Measurements from ENCODE around the gene C12orf43. TPM values are rescaled to one million over a fixed set of nuclear protein-coding genes. Genes with fewer than 3 reads are reported as not detected.

Gene C12orf43
- total and polyA plus RNA-seq, 2 donors: 13.1 to 16.4 TPM

DNA sequence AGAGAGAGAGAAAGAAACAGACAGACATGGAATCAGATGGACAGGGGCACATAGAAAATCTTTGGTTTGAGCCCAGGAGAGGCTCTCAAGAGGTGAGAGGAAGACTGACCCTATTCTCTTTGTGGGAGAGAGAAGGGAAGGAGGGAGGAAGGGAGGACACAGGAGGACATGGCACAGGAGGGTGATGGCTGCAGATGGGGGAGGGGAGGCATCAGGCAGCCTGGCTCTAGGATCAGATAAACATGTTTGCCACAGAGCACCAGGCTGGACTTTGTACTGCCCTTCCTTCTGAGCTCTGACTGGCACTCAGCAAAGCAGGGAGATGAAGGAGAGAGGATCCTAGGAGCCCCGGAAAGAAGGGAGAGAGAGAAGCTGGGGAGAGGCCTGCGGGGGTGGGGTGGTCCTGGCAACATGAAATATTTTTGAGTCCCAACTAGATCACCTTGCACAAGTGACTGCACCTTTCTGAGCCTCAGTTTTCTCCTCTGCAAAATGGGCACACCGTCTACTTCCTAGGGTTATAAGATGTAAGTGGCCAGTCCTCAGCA is 31.9 kb downstream of the C12orf43 start:
- H3K4me3 ChIP-seq (ENCODE audit: low read depth, low read length): no peak overlapping the region
- DNase-seq (ENCODE audit: extremely low spot score): no peak
- 78% methylated on average over 3 of the region's 3 CpGs for WGBS
- no peaks in the 10 kb centered on the region for H3K36me3 ChIP-seq (ENCODE audit: insufficient read depth)
- no peak overlapping the region for H3K27ac ChIP-seq (ENCODE audit: low read depth)
- no peaks in the 10 kb centered on the region for H3K4me1 ChIP-seq (ENCODE audit: insufficient read depth)

DNA sequence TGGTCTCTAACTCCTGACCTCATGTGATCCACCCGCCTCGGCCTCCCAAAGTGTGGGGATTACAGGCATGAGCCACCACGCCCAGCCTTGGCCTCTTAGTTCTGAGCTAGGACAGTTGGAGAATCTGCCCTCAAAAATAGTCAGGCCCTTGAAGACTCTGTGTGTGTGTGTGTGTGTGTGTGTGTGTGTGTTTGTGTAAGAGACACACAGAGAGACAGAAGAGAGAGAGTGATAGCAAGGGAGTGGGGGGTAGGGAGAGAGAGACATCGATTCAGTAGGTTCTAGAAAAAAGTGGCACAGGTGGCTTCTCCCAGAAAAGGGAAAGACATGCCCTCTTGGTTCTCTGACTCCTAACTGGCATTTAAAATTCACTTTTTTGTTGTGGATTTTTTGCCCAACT is 32.5 kb downstream of the C12orf43 start:
- WGBS: 67% methylated on average over 4 of the region's 4 CpGs
- DNase-seq (ENCODE audit: extremely low spot score): no peak
- Histone ChIP-seq H3K4me3 (ENCODE audit: low read depth, low read length) (no peak overlapping the region), H3K36me3 (ENCODE audit: insufficient read depth) (no peaks in the 10 kb centered on the region), H3K4me1 (ENCODE audit: insufficient read depth) (no peaks in the 10 kb centered on the region), H3K27ac (ENCODE audit: low read depth) (no peak overlapping the region)

DNA sequence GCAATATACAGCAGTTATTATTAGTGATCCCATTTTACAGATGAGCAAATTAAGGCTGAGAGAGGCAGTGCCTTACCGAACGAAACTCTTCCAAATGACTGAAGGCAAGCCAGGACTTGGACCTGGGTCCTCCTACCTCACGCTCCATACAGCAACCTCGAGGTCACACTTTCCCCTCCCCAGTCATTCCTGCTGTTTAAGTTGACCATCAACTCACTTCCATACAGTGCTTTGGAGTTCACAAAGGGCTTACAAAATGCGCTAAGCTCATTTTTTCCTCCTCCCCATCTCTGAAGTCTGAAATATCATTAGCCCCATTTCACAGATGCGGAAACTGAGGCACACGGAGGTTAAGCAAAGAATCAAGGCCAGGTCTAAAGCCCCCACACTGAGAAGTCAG is 33.6 kb downstream of the C12orf43 start:
- WGBS: 83% methylated on average over 7 of the region's 7 CpGs
- H3K27ac ChIP-seq (ENCODE audit: low read depth): no peak overlapping the region
- no peak overlapping the region for H3K4me3 ChIP-seq (ENCODE audit: low read depth, low read length)
- DNase-seq (ENCODE audit: extremely low spot score): no peak
- no peaks in the 10 kb centered on the region for H3K4me1 ChIP-seq (ENCODE audit: insufficient read depth)
- no peaks in the 10 kb centered on the region for H3K36me3 ChIP-seq (ENCODE audit: insufficient read depth)

DNA sequence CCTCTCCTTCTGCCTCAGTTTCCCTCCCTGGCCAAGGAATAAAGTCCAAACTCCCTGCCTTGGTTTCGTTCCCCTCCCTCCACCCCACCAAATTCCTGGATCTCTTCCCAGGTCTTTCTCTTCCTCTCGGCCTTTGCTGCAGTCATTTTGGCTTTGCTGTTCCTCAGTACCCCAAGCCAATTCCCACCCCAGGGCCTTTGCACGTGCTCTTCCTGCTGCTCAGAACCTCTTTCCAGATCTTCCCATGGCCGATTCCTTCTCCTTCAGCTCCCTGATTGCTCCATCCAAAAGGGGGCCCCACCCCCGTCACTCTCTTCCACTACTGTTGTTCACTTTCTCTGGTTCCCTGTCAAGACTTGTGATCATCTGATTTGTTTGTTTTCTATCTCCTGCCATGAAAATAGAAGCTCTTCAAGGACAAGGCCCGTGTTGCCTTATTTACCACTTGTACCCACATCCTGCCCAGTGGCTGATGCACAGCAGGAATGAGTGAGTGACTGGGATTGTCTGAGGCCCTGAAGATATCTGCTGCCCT is 34.8 kb downstream of the C12orf43 start:
- 69% methylated on average over 6 of the region's 6 CpGs for WGBS

DNA sequence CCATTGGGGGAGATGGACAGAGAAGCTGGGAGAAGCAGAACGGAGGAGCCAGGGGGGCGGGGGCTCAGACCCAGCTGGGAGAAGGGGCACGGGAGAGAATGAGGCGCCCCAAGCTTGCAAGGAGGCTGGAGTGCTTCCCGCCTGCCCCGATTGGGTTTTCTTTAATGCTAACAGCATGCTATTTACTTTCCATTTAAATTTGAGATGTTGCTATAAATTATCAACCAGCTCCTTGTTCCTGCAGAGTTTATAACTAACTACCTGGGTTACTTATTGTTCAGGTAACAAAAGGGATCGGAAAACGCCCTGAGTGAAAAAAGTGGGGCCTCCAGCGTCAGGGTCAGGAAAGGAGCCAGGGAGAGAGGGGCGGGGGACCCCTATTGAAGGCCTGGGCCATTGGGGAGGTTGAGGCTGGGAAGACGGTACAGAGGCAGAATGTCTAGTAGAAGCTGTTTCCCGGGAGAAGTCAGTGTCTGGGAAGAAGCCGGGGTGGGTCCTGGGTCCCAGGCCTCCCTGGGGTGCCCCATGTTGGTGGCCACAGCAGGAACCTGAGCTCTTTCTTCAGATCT is 35.4 kb downstream of the C12orf43 start:
- Histone ChIP-seq H3K4me1 (ENCODE audit: insufficient read depth) (no peaks in the 10 kb centered on the region), H3K36me3 (ENCODE audit: insufficient read depth) (no peaks in the 10 kb centered on the region), H3K27ac (ENCODE audit: low read depth) (no peak overlapping the region), H3K4me3 (ENCODE audit: low read depth, low read length) (no peak overlapping the region)
- DNase-seq (ENCODE audit: extremely low spot score): no peak
- WGBS: 74% methylated on average over 13 of the region's 13 CpGs

More for the DNA sequence above, 34.8 kb downstream of the C12orf43 start:
- H3K36me3 ChIP-seq (ENCODE audit: insufficient read depth): no peaks in the 10 kb centered on the region
- no peak overlapping the region for H3K4me3 ChIP-seq (ENCODE audit: low read depth, low read length)
- H3K27ac ChIP-seq (ENCODE audit: low read depth): no peak overlapping the region
- no peak for DNase-seq (ENCODE audit: extremely low spot score)
- H3K4me1 ChIP-seq (ENCODE audit: insufficient read depth): no peaks in the 10 kb centered on the region

DNA sequence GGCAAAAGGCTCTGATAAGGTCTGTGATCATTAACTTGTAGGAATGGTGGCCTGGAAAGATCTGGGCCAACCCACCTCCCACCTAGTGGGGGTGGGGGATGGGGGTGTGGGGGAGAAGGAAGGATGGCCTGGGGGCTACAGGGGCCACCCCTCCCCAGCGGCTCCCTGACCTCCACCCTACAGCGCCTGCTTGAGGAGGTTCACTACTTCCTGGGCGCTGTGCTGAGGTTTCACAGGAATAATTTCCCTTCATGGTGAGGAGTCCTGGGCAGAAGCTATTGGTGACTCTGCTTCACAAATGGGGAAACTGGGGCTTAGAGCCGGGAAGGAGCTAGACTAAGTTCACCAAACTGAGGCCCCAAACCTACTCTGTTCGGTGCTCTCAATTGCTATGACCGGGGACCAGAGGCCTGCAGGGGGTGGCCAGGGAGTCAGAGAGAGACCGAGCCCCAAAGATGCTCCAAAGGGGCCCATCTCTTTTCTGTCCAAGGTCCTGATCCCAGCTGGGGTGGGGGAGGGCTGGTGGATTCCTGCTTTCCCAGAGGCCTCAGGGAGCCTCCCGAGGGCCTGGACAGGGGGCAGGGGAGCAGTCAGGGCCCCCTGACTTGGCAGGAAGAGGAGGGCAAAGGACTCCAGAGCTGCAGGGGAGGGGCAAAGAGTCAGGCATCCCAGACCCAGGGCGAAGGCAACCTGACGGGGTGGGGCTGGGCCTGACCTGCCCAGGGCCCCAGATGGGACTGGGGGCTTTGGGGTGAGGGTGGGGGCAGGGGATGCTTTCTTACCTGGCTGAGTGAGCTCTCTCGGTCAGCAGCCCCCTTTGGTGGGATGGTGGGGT is 36.2 kb downstream of the C12orf43 start:
- no peak overlapping the region for H3K4me3 ChIP-seq (ENCODE audit: low read depth, low read length)

DNA sequence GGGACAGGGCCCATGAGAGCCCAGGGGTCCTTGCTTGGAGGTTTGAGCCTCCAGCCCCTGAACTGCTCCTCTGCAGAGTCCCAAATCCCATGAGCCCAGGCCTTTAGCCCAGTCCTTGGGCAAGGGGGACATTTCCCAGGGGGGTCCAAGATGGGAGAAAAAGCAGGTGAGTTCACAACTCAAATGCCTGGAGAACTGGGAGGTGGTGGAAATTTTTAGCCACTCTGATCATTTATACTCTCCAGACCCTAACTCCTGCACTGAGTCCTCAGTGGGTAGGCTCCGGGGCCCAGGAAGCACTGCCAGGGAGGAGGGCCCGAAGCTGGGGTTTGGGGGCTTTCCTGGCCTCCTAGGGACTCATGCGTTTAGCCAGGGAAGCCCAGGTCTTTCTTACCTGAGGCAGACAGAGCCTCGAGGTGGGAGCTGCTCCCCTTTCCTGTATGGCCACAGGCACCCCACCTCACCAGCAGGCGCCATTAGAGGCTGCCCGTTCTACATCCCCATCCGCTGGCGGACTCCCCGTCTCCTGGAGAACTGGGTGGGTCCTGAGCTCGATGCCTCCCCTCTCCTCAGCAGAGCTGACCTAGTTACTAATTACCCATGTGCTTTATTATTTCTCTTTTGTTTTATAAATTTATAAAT is 36.9 kb downstream of the C12orf43 start:
- Histone ChIP-seq H3K4me3 (ENCODE audit: low read depth, low read length) (no peak overlapping the region), H3K36me3 (ENCODE audit: insufficient read depth) (no peaks in the 10 kb centered on the region), H3K4me1 (ENCODE audit: insufficient read depth) (no peaks in the 10 kb centered on the region), H3K27ac (ENCODE audit: low read depth) (no peak overlapping the region)
- DNase-seq (ENCODE audit: extremely low spot score): no peak
- 92% methylated on average over 10 of the region's 10 CpGs for WGBS

More for the DNA sequence above, 36.2 kb downstream of the C12orf43 start:
- no peak overlapping the region for H3K27ac ChIP-seq (ENCODE audit: low read depth)
- no peaks in the 10 kb centered on the region for H3K4me1 ChIP-seq (ENCODE audit: insufficient read depth)
- no peak for DNase-seq (ENCODE audit: extremely low spot score)
- no peaks in the 10 kb centered on the region for H3K36me3 ChIP-seq (ENCODE audit: insufficient read depth)
- 67% methylated on average over 11 of the region's 11 CpGs for WGBS

DNA sequence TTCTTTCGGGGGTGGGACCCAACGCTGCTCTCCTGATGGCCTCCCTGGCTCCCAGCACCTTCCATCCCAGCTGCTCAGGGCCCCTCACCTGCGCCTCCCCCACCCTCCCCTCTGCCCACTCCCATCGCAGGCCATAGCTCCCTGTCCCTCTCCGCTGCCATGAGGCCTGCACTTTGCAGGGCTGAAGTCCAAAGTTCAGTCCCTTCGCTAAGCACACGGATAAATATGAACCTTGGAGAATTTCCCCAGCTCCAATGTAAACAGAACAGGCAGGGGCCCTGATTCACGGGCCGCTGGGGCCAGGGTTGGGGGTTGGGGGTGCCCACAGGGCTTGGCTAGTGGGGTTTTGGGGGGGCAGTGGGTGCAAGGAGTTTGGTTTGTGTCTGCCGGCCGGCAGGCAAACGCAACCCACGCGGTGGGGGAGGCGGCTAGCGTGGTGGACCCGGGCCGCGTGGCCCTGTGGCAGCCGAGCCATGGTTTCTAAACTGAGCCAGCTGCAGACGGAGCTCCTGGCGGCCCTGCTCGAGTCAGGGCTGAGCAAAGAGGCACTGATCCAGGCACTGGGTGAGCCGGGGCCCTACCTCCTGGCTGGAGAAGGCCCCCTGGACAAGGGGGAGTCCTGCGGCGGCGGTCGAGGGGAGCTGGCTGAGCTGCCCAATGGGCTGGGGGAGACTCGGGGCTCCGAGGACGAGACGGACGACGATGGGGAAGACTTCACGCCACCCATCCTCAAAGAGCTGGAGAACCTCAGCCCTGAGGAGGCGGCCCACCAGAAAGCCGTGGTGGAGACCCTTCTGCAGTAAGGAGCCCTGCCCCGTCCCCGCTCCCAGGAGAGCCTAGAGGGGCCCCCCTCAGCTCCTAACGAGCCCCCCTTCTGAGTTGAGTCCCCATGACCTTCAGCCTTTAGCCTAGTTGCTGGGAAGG is 37.7 kb downstream of the C12orf43 start, which contains the start of gene HNF1A:
TSS of gene HNF1A (plus strand) at position 248 of the 924 bp plus-strand sequence. CDS start at position 474, 226 bp downstream.
- H3K4me3 ChIP-seq (ENCODE audit: low read depth, low read length): no peak within 1 kb of the TSS
- DNase-seq (ENCODE audit: extremely low spot score): no peak
- H3K27ac ChIP-seq (ENCODE audit: low read depth): no peak within 1 kb of the TSS
- H3K4me1 ChIP-seq (ENCODE audit: insufficient read depth): no peaks in the 10 kb centered on the region
- no peaks in the 10 kb centered on the region for H3K36me3 ChIP-seq (ENCODE audit: insufficient read depth)
- WGBS: 65% methylated on average over 40 of the region's 40 CpGs

DNA sequence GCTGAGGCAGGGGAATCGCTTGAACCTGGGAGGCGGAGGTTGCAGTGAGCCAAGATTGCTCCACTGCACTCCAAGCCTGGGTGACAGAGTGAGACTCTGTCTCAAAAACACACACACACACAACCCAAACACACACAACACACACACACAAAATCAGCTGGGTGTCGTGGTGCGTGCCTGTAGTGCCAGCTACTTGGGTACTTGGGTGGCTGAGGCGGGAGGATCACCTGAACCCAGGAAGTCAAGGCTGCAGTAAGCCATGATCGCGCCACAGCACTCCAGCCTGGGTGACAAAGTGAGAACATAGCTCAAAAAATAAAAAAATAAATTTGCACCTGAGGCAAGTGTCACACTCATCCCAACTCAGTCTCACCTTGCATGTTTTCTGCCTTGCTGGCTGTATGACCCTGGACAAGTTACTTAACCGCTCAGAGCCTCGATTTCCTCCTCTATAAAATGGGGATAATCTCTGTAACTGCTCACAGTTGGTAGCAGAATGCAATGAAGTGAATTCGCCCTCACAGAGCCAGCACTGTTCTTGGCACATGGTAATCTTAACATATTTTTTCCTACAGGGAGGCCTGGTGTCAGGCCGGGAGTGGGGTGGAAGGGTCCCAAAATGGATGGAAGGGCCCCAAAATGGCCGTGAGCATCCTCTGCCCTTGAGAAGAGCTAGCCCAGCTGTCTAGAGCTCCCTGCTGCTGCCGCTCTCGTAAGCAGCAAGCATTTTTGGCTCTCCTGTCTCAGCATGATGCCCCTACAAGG is 38.6 kb downstream of the C12orf43 start:
- WGBS: 84% methylated on average over 14 of the region's 14 CpGs
- DNase-seq (ENCODE audit: extremely low spot score): no peak
- no peak overlapping the region for H3K27ac ChIP-seq (ENCODE audit: low read depth)

DNA sequence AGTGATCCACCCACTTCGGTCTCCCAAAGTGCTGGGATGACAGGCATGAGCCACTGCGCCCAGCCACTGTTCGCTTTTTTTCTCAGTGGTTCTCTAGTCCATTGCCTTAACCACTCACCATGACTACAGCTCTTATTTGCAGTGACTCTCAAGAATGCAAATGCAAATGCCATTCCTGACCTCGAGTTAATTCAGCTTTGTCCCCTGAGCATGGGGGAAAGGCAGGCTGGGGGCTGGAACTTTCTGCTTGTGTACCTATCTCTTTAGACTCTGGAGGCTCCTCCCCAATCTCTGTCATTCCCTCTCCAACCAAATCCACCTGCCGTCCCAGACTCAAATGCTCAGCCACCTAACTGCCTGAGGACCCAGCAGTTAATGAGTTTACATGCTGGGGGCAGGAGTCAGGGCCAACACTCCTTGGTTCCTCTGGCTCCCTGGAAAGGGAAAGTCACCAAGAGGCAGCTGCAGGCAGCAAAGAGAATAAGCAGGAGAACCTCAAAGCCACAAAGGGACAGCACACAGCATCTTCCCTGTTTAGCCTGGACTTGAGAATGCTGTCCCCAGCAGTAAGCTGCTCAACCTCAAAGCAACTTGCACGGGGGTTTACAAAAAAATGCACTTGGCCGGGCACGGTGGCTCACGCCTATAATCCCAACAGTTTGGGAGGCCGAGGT is 43.3 kb downstream of the C12orf43 start:
- Histone ChIP-seq H3K4me1 (ENCODE audit: insufficient read depth) (no peaks in the 10 kb centered on the region), H3K4me3 (ENCODE audit: low read depth, low read length) (no peak overlapping the region), H3K27ac (ENCODE audit: low read depth) (no peak overlapping the region), H3K36me3 (ENCODE audit: insufficient read depth) (no peaks in the 10 kb centered on the region)
- no peak for DNase-seq (ENCODE audit: extremely low spot score)
- 50% methylated on average over 10 of the region's 10 CpGs for WGBS

More for the DNA sequence above, 38.6 kb downstream of the C12orf43 start:
- Histone ChIP-seq H3K36me3 (ENCODE audit: insufficient read depth) (no peaks in the 10 kb centered on the region), H3K4me3 (ENCODE audit: low read depth, low read length) (no peak overlapping the region), H3K4me1 (ENCODE audit: insufficient read depth) (no peaks in the 10 kb centered on the region)

DNA sequence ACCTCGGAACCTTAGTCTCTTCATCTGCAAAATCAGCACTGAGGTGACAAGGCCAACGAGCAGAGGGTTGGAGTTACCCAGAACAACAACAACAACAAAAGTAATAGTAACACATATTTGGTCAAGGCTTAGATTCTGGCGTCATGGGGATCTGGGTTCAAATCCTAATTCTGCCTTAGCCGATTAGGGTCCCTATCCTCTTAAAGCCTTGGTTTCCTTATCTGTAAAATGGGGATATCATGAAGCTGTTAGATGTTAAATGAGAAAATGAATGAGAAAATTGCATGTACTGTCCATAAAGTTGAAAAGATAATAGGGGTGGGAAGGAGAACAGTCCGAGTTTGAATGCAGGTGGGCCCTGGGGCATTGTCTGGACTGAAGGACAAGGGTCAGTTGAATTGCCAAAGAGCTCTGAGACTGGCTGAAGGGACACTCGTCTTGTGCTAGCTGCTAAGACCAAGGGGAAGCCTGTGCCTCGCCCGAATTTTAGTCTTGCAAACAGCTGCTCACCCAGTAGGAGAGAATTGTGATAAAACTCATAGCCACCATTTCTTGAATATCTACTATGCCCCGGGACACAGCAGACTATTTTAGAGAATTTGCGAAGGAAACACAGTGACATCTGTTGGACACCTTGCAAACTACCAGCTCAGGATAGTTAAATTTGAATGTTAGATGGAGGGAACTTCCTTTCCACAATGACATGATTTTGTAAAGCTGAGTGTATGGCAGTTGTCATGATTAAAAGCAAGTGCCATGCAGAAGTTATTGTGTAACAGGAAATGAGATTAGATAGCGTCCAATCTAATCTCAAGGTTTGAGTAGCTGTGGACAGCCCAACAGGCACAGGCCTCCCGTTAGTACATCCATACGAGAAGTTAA is 44.7 kb downstream of the C12orf43 start:
- Histone ChIP-seq H3K36me3 (ENCODE audit: insufficient read depth) (no peaks in the 10 kb centered on the region), H3K4me1 (ENCODE audit: insufficient read depth) (no peaks in the 10 kb centered on the region), H3K4me3 (ENCODE audit: low read depth, low read length) (no peak overlapping the region), H3K27ac (ENCODE audit: low read depth) (no peak overlapping the region)
- 41% methylated on average over 13 of the region's 13 CpGs for WGBS
- peak; percentile 43 for DNase-seq (ENCODE audit: extremely low spot score)

All from urinary bladder (tissue), 4 donors.